GM19043 (cell line): Measurements from ENCODE around the gene BMP6.

Experiments
- ATAC-seq: cut with Tn5 transposase; IDR thresholded peaks from one replicate; pipeline ENCODE4 v1.9.1; 2021; ENCODE audit warnings: low read depth; ENCODE audit not compliant: unreplicated experiment

Gene BMP6

DNA sequence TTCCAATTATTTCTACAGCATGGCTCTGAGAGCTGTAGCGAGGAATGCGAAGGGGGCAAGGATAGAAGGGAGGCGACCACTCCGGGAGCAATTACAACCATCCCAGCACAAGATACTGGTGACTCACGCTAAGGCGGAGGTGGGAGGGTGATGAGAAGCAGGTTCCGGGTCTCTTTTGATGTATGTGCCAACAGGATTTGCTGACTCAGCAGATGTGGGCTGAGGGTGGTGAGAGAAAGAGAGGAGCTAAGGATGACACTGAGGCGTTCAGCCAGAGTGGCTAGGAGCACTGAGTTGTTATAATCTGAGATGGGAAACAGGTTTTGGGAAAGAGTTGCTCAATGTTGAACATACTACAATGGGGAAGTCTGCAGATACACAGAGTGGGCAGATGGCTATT, 194.0 kb downstream of the BMP6 start:
- no peak for ATAC-seq

DNA sequence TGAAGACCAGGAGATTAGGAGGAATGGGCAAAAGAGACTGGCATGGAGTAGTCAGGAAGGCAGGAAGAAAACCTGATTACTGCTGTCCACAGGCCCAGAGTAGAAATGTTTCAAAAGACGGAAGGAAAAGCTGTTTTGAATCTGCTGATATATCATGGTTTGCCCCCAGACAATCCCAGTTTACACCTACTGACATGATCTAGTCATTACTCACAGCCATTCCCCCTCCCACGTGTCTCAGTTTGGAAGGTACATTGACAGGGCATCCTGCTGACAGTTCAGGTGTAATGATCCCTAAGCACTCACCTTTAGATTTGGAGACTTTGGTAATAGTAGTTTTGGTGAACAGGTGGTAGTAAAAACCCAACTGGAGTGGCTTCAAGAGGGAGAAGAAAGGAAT, 194.5 kb downstream of the BMP6 start:
- no peak for ATAC-seq

- no peak for ATAC-seq
These were observed 195.1 kb downstream of the BMP6 start for GRCh38 chr6:7921046-7921445.

DNA sequence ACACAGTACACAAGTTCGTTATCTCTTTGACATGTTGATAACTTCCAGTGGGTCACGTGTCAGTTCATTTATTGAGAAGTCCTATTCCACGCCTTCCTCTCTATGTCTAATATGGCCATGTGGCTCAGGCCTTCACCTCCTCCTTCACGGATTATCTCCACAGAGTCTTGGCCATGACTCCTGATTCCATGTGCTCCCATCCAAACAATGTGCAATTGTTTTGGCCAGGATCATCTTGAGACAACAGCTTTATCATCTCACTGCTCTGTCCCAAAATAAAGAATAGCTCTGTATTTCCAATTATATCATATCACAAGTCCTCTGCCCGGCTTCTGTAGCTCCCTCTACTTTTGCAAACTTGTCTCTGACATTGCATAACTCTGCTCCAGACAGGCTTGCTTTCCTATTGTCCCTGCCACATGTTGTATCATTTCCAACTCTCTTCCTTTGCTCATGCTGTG, 195.8 kb downstream of the BMP6 start:
- ATAC-seq: no peak

GRCh38 chr6:7922596-7922995, 196.7 kb downstream of the BMP6 start:
- no peak for ATAC-seq

GRCh38 chr6:7924867-7925266, 199.0 kb downstream of the BMP6 start:
- ATAC-seq: no peak
